ENCODE measurements around the gene DDX31. TPM values are rescaled to one million over a fixed set of nuclear protein-coding genes. Genes with fewer than 3 reads are reported as not detected.
"Not testable (repeated sequence)": the region's sequence is repeated elsewhere in the genome, so short reads cannot be mapped to it uniquely, and the experiment has no call there.

DDX31 gene
- total RNA-seq (2014; rRNA removed; shearing (Covaris generic)) = 9.3 and 11.3 TPM in 2 replicates

DNA sequence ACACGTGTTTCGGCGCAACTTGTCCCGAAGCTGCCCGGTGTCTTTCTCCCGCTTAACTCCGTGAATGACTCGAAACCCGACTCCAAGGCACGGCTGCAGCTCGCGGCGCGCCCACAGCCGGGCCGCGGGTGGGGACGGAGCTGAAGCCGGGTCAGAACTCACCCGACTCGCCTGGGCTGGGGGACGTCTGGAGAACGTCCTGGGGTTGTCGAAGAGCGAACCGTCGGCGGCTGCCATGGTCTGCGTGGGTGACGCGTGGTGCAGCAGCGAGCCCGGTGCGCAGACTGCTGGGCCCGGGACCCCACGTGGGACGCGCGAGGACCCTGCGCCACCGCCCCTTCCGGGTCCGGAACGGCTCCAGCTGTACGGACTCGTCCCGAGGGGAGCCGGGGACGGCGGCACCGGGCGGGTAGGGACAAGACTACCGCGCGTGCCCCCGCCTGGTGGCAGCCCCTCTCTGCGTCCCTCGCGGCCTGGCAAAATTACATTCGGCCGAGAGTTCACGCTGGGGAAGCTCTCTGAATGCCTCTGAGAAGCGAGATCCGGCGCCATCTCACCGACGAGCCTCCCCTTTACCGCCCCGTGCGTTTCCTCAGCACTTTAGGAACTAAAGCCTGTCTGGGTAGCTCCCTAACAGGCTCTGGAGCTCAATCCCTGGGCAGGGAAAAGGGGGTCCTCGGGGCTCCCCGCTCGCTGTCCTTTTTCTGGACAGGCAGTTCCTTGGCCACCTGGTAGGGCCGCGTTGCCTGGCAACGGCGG lies at the start of gene DDX31:
DDX31 (minus strand) TSS at position 286 of the 759 bp plus-strand sequence; CDS start at position 237, 49 bp downstream.
- peak; percentile 64 for DNase-seq (ENCODE audit: low spot score)

- DNase-seq (ENCODE audit: low spot score) = not testable (repeated sequence)
Observed at GRCh38 chr9:132718381-132718928, 48.7 kb upstream of the DDX31 start.

- DNase-seq (ENCODE audit: low spot score) = no peak
Observed at GRCh38 chr9:132717326-132717945, 47.7 kb upstream of the DDX31 start.

DNA sequence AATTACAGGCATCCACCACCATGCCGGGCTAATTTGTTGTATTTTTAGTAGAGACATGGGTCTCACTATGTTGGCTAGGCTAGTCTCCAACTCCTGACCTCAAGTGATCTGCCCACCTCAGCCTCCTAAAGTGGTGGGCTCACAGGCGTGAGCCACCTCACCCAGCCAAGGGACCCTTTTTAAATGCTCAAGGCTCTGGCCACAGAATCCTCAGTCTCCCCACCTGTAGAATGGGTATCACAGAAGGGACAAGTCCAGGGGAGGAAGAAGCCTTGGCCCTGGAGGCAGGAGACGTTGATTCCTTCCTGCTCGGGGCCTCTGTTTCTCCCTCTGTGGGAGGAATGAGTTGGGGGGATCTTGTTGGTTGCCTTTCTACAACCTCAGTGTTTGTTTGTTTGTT lies 46.2 kb upstream of the DDX31 start:
- DNase-seq (ENCODE audit: low spot score) = no peak

- DNase-seq (ENCODE audit: low spot score) = no peak
Observed at GRCh38 chr9:132712753-132713152, 43.0 kb upstream of the DDX31 start.

- DNase-seq (ENCODE audit: low spot score) = no peak
Observed at GRCh38 chr9:132711846-132712245, 42.1 kb upstream of the DDX31 start.

- DNase-seq (ENCODE audit: low spot score) = not testable (repeated sequence)
Observed at GRCh38 chr9:132711152-132711551, 41.4 kb upstream of the DDX31 start.

DNA sequence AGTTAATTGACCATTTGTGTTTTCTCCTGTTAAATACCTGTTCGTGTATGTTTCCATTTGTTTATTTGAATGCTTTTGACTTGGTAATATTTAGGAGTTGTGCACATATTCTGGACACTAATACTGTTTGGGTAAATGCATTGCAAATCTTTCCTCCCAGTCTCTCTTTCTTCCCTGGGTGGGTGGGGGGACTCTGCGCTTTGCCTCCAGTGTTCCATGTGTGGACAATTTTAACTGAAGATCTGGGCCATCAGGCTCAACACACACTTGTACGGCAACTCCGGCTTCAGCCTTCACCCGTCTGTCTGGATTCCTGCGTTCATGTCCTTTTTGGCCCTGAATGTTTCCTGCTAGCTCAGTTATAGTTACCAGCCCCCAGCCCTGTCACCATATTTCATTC lies 40.5 kb upstream of the DDX31 start:
- DNase-seq (ENCODE audit: low spot score) = no peak

DNA sequence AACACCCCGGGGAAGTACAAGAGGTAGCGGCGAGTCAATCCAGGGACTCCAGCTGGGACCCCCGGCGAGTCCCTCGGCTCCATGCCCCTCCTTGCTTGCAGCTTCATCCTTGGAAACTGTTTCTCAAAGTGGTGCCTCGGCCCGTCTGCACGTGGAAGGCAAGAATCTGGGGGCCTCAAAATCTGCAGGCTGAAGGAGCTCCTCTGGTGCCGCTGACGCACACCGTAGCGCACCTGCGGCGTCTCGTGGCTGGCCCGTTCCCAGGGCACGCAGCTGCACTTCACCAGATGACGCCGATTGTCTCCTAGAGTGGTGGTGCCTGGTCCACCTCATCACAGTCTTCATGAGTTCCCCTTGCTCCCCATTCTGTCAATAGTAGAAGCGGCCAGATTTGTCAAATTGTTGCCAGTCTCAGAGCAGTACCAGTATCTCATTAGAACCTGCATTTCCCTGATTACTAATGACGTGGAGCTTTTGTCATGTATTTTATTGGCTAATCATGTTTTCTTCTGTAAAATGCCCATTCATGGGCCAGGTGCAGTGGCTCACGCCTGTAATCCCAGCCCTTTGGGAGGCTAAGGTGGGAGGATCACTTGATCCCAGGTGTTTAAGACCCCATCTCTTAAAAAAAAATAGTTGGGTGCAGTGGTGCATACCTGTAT lies 39.1 kb upstream of the DDX31 start:
- no peak for DNase-seq (ENCODE audit: low spot score)

- DNase-seq (ENCODE audit: low spot score) = no peak
Observed at GRCh38 chr9:132708239-132708638, 38.5 kb upstream of the DDX31 start.

DNA sequence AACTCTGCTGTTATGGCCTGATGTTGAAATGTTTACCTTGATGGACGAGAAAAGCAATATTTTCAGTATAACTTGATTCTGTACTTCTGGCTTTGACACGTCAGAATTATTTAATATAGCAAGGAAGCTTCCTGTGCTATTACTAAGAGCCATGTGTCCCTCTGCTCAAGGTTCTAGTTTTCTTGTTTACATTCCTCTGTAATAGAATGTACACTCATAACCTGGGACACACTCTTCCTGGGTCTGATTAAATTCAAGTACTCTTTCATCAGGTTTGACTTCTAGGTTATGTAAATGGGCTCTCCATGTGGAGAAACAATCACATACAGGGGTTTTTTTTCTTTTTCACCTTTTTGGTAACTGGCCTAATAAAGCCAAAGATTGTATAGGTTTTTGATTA lies 33.6 kb upstream of the DDX31 start:
- peak; percentile 44 for DNase-seq (ENCODE audit: low spot score)

- no peak for DNase-seq (ENCODE audit: low spot score)
Observed at GRCh38 chr9:132702254-132702653, 32.5 kb upstream of the DDX31 start.

GRCh38 chr9:132699956-132700355 lies 30.2 kb upstream of the DDX31 start:
- DNase-seq (ENCODE audit: low spot score) = no peak

DNA sequence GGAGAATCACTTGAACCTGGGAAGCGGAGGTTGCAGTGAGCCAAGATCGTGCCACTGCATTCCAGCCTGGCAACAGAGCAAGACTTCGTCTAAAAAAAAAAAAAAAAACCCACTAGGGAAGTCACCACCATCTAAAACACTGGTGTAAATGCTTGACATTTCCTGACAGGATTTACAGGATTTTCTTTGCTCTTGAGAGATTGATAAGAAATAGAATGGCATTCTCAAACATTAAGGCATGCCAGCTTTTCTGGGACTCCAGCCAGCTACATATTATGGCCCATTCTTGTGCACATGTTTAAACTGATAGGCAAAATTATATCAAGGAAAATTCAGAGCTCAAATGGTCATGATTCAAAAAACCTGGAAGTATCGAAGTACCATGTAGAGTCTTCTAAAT lies 29.2 kb upstream of the DDX31 start:
- DNase-seq (ENCODE audit: low spot score) = no peak

GRCh38 chr9:132697230-132697629 lies 27.4 kb upstream of the DDX31 start:
- peak; percentile 30 for DNase-seq (ENCODE audit: low spot score)

DNA sequence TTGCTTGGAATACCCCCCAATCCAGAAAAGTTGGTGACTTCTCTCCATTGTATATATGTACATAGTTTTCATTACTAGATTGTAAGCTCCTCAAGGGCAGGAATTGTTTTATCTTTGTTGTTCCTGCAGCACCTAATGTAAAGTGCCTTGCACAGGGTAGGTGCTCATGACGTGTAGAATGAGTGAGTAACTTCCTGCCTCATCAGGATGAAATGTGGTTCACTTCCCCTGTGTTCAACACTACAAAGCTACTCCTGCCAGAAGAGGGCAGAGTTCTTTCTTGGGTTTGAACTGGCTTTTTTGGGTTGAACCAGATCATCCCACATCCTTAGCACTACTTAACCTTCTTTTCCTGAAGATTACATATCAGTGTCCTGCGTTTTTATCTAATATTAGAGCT lies 24.4 kb upstream of the DDX31 start:
- peak; percentile 32 for DNase-seq (ENCODE audit: low spot score)

- DNase-seq (ENCODE audit: low spot score) = no peak
Observed at GRCh38 chr9:132690696-132691095, 20.9 kb upstream of the DDX31 start.

DNA sequence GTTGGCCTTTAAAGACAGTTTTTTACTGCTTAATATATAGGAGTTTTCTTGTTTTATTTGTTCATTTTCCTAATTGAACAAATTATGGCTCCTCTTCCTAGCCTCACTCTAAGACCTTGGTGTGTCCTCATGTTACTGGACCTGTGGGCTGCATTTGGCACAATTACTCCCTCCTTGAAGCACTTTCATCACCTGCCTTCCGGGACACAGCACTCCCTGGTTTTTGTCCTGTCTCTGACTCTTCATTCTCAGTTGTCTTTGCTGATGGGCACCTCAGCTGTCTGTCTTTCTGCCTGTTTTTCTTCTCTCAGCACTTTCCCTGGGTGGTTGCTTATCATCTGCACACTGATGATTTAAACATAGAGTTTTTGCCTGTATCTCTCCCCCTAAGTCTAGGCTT lies 14.1 kb upstream of the DDX31 start:
- DNase-seq (ENCODE audit: low spot score) = no peak

GRCh38 chr9:132681561-132681960 lies 11.8 kb upstream of the DDX31 start:
- DNase-seq (ENCODE audit: low spot score) = no peak

DNA sequence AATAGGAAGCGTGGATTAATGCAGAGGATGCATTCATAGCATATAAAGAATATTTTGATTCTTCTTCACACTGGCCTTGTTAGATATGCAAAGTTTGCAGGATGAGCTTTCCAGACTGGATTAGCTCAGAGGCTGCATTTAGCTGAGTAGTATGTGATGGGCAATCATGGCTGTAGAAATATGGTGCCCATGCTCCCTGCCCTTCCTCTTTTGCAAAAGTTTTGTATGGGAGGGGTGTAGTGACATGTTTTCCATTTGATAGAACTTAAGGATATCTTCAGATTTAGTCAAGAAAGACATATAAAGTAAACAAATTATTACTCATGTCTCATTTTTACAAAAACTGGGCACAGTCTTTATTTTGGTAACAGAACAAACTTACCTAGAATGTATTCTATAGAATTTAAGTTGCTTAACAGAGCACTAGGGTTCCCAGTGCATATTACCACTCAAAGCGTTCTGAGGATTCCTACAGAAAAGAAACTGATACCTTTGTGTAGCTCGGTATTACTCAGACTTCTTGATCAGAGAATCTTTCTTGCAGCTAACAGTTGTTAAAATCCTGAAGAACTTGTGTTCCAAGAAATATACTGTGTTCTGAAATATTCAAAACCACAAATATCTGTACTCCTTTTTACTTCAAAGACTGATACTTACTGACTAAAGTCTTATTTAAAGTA lies 10.3 kb upstream of the DDX31 start:
- no peak for DNase-seq (ENCODE audit: low spot score)

DNA sequence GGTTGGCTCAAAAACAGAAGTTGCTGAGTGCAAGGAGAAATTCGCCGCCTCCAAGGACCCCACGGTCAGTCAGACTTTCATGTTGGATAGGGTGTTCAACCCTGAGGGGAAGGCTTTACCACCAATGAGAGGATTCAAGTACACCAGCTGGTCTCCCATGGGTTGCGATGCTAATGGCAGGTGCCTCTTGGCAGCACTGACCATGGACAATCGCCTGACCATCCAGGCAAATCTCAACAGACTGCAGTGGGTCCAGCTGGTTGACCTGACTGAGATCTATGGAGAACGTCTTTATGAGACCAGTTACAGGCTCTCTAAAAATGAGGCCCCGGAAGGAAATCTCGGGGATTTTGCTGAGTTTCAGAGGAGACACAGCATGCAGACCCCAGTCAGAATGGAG lies 8.2 kb upstream of the DDX31 start:
- DNase-seq (ENCODE audit: low spot score) = no peak

- no peak for DNase-seq (ENCODE audit: low spot score)
Observed at GRCh38 chr9:132674485-132674884, 4.7 kb upstream of the DDX31 start.

Measured in A172 (cell line).